Ishikawa (cell line): Measurements from ENCODE around the gene ZNF57.

Experiments
- CEBPB ChIP-seq: IDR thresholded peaks from 2 replicates; pipeline ENCODE4 v1.6.1; 2012
- CREB1 ChIP-seq: IDR thresholded peaks from 2 replicates; pipeline ENCODE4 v1.6.1; 2012; ENCODE audit warnings: low read depth
- EGR1 ChIP-seq: IDR thresholded peaks from 2 replicates; pipeline ENCODE4 v1.6.1; 2012
- EP300 ChIP-seq: IDR thresholded peaks from 2 replicates; pipeline ENCODE4 v1.6.1; 2012; ENCODE audit warnings: borderline replicate concordance
- MAX ChIP-seq: IDR thresholded peaks from 2 replicates; pipeline ENCODE4 v1.6.1; 2012
- NFIC ChIP-seq: IDR thresholded peaks from 2 replicates; pipeline ENCODE4 v1.6.1; 2012
- RAD21 ChIP-seq: IDR thresholded peaks from 2 replicates; pipeline ENCODE4 v1.6.1; 2012; ENCODE audit warnings: low read depth
- TAF1 ChIP-seq: IDR thresholded peaks from 2 replicates; pipeline ENCODE4 v1.6.1; 2012; ENCODE audit warnings: low read depth, mild to moderate bottlenecking
- TCF12 ChIP-seq: IDR thresholded peaks from 2 replicates; pipeline ENCODE4 v1.6.1; 2012; ENCODE audit warnings: low read depth
- TEAD4 ChIP-seq: IDR thresholded peaks from 2 replicates; pipeline ENCODE4 v1.6.1; 2012
- YY1 ChIP-seq: IDR thresholded peaks from 2 replicates; pipeline ENCODE4 v1.6.1; 2012; ENCODE audit warnings: low read depth
- ZBTB7A ChIP-seq: IDR thresholded peaks from 2 replicates; pipeline ENCODE4 v1.6.1; 2012; ENCODE audit warnings: low read depth
- TF ChIP-seq, protein P1 (sequence below): IDR thresholded peaks from 2 replicates; pipeline ENCODE4 v1.6.1; 2012
- TF ChIP-seq, protein P2 (sequence below): IDR thresholded peaks from 2 replicates; pipeline ENCODE4 v1.6.1; 2012; ENCODE audit warnings: low read depth, mild to moderate bottlenecking

DNA sequence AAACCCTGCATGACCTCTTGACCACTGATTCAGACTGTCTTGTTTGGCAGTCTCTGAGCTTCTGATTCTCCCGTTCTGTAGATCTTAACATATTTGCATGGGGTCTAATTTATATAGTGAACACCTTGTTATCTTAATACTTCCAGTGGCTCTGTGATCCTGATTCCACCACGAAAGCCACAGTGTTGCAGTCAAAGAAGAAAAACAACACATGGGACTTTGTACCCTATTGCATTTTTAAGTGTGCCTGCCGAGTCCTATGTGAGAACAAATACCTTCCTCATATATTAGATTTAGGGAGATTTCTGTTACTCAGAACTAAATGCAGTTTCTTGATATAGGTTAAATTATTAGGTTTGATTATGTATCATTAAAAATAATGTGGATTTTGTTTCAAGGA lies 45.9 kb upstream of the ZNF57 start:
- TF ChIP-seq MAX (no peak), RAD21 (no peak), TAF1 (no peak), EGR1 (no peak), TCF12 (no peak), YY1 (no peak), CREB1 (no peak), EP300 (no peak), CEBPB (no peak), NFIC (no peak), TEAD4 (no peak), ZBTB7A (no peak)
- TF ChIP-seq, protein P1, sequence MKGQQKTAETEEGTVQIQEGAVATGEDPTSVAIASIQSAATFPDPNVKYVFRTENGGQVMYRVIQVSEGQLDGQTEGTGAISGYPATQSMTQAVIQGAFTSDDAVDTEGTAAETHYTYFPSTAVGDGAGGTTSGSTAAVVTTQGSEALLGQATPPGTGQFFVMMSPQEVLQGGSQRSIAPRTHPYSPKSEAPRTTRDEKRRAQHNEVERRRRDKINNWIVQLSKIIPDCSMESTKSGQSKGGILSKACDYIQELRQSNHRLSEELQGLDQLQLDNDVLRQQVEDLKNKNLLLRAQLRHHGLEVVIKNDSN = no peak
- TF ChIP-seq, protein P2, sequence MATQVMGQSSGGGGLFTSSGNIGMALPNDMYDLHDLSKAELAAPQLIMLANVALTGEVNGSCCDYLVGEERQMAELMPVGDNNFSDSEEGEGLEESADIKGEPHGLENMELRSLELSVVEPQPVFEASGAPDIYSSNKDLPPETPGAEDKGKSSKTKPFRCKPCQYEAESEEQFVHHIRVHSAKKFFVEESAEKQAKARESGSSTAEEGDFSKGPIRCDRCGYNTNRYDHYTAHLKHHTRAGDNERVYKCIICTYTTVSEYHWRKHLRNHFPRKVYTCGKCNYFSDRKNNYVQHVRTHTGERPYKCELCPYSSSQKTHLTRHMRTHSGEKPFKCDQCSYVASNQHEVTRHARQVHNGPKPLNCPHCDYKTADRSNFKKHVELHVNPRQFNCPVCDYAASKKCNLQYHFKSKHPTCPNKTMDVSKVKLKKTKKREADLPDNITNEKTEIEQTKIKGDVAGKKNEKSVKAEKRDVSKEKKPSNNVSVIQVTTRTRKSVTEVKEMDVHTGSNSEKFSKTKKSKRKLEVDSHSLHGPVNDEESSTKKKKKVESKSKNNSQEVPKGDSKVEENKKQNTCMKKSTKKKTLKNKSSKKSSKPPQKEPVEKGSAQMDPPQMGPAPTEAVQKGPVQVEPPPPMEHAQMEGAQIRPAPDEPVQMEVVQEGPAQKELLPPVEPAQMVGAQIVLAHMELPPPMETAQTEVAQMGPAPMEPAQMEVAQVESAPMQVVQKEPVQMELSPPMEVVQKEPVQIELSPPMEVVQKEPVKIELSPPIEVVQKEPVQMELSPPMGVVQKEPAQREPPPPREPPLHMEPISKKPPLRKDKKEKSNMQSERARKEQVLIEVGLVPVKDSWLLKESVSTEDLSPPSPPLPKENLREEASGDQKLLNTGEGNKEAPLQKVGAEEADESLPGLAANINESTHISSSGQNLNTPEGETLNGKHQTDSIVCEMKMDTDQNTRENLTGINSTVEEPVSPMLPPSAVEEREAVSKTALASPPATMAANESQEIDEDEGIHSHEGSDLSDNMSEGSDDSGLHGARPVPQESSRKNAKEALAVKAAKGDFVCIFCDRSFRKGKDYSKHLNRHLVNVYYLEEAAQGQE = no peak
